Stimulated activated CD4-positive, alpha-beta T cell treated with anti-CD3 and anti-CD28 coated beads, Interleukin-12 subunit alpha, Interleukin-12 subunit beta, amount 100 ng/mL, for 48 hours (primary cell): Measurements from ENCODE around the gene SMARCA5.
"Not testable (repeated sequence)": the region's sequence is repeated elsewhere in the genome, so short reads cannot be mapped to it uniquely, and the experiment has no call there.

Experiments
- DNase-seq, 3 donors: peaks; one replicate each; pipeline ENCODE4 v3.0.0-alpha.2; 2020; ENCODE audit warnings: low read depth in 2 of 3, low spot score in 1 of 3

The SMARCA5 gene, protein sequence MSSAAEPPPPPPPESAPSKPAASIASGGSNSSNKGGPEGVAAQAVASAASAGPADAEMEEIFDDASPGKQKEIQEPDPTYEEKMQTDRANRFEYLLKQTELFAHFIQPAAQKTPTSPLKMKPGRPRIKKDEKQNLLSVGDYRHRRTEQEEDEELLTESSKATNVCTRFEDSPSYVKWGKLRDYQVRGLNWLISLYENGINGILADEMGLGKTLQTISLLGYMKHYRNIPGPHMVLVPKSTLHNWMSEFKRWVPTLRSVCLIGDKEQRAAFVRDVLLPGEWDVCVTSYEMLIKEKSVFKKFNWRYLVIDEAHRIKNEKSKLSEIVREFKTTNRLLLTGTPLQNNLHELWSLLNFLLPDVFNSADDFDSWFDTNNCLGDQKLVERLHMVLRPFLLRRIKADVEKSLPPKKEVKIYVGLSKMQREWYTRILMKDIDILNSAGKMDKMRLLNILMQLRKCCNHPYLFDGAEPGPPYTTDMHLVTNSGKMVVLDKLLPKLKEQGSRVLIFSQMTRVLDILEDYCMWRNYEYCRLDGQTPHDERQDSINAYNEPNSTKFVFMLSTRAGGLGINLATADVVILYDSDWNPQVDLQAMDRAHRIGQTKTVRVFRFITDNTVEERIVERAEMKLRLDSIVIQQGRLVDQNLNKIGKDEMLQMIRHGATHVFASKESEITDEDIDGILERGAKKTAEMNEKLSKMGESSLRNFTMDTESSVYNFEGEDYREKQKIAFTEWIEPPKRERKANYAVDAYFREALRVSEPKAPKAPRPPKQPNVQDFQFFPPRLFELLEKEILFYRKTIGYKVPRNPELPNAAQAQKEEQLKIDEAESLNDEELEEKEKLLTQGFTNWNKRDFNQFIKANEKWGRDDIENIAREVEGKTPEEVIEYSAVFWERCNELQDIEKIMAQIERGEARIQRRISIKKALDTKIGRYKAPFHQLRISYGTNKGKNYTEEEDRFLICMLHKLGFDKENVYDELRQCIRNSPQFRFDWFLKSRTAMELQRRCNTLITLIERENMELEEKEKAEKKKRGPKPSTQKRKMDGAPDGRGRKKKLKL

GRCh38 chr4:143513314-143514168, at the start of gene SMARCA5:
Gene SMARCA5, plus strand, starts transcription at chr4:143513702. Its CDS starts 223 bp downstream, at chr4:143513925.
- DNase-seq: peak; percentile 91 to 93 (median 93)

DNA sequence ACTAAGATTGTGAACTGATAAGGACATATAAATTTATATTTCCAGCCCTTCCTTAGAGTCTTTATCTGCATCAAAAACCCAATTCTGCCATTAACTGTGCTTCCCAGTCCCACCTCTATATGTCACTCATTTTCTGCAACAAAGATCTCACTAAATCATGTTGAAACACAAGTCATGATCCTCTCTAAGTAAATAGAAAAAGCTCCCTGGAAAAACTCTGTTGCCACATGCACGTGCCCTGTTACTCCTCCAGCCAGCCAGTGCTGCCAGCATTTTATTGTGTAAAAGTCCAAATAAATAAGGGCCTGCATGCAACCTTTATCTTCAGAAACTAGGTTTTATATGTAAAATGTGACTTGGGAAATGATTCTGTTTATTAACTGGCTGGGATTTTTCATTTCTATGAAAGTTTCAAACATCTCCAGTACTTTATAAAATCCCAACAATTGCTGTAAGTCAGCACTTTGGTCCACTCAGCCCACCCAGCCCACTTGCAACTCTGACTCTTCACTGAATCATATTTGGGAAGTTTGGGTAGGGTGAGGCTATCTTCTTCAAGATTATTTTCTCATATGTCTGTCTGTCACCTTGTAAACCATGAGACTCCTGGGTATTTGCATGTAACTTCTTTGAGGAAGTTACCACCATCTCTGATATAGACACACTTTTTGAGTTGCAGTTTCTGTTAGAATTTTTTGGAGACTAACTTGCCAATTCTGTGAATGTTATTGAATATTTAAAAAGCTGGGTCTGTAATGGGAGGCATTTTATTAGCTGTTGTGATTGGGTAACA, 40.0 kb upstream of the SMARCA5 start:
- DNase-seq: no peak

GRCh38 chr4:143477487-143477886, 36.0 kb upstream of the SMARCA5 start:
- no peak for DNase-seq

DNA sequence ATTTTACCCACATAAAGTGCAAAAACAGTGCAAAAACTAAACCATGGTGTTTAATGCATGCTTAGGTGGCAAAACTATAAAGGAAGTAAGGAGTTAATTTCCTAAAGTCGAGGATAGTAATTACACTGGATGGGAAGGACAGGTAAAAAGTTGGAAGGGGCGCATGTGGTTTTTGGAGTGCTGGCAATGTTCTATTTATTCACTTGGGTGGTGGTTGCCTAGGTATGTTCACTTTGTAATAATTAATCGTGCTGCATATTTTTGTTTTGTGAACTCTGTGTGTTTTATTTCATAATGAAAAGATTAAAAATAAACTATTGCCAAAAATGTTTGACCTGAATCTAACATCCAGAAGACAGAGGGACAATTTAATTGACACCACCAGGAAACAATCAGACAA, 32.1 kb upstream of the SMARCA5 start:
- no peak for DNase-seq

GRCh38 chr4:143482840-143483239, 30.7 kb upstream of the SMARCA5 start:
- DNase-seq: no peak

GRCh38 chr4:143486314-143486713, 27.2 kb upstream of the SMARCA5 start:
- no peak for DNase-seq

GRCh38 chr4:143488687-143489086, 24.8 kb upstream of the SMARCA5 start:
- DNase-seq: no peak

DNA sequence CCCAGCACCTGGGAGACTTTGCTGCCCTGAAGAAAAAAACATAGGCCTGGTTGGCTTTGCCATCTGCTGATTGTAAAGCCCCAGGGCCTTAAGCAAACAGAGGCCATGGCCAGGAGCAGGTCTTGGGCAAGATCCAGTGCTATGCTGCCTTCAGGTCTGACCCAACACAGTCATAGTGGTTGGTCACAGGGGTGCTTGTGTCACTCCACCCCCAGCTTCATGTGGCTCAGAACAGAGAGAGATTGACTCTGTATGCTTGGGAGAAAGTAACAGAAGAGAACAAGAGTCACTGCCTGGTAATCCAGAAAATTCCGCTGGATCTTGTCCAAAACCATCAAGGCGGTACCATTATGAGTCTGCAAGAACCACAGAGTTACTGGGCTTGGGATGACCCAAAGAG, 24.4 kb upstream of the SMARCA5 start:
- DNase-seq: no peak

GRCh38 chr4:143498021-143498420, 15.5 kb upstream of the SMARCA5 start:
- no peak for DNase-seq

DNA sequence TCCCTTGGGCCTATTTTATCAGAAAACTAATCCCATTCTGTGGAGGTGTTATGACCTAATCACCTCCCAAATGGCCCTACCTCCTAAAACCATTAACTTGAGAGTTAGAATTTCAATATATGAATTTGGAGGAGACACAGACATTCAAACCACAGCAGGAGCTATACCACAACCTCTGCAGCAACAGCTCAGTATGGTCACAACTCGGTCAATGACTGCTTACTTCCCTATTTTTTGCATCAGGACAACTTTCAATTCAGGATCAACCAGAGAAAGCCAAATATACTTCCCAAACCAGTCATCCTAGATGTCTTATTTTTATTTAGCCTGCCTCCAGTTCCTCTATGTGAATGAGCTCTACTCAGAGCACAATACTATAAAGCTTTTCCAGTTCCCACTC, 11.3 kb upstream of the SMARCA5 start:
- no peak for DNase-seq

GRCh38 chr4:143506031-143506430, 7.5 kb upstream of the SMARCA5 start:
- DNase-seq: no peak

DNA sequence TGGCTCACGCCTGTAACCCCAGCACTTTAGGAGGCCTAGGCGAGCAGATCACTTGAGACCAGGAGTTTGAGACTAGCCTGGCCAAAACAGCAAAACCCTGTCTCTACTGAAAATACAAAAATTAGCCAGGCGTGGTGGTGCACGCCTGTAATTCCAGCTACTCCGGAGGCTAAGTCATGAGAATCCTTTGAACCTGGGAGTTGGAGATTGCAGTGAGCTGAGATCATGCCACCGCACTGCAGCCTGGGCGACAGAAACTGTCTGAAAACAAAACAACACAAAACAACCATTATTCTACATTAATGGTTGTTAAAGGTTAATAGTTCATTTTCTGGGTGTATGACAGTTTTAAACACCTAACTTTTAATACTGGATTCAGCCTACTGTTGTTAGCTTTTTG, 1.6 kb upstream of the SMARCA5 start:
- DNase-seq: no peak

DNA sequence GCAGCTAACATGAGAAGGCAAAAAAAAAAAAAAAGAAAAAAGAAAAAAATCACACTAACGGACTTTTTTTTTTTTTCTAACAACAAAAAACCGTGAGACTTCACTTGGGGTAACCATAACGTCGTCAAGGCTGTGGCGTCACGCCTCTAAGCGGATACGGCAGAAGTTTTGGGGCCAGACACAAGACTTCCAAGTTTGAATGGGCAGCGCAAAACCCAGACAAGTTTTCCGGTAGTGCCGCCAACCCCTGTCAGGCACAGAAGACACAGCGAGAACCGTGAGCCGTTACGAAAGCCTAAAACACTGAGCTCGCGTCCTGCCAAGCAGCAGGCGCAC, 556 bp upstream of the SMARCA5 start:
- no peak for DNase-seq

- no peak for DNase-seq
Observed at GRCh38 chr4:143514169-143514495, 630 bp downstream of the SMARCA5 start.

DNA sequence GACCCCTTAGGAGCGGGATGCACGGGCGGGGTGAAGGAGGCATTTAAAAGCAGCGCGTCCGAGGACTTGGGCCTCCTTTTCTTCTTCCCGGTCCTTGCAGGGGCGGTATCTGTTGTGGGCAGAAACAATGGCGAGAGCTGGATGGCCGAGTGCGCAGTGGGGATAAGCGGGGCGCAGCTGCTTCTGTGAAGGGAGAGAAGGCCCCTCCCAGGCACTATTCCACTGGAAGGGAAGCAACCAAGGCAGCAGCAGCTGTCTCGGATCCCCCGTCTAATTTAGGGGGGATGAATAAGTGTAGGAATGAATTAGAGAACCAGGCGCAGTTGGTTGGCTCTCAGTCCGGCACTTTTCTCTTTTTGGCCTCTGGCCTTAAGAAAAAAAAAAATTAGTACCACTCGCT, 995 bp downstream of the SMARCA5 start:
- DNase-seq: peak in 1 of 3 donors; percentile 2

DNA sequence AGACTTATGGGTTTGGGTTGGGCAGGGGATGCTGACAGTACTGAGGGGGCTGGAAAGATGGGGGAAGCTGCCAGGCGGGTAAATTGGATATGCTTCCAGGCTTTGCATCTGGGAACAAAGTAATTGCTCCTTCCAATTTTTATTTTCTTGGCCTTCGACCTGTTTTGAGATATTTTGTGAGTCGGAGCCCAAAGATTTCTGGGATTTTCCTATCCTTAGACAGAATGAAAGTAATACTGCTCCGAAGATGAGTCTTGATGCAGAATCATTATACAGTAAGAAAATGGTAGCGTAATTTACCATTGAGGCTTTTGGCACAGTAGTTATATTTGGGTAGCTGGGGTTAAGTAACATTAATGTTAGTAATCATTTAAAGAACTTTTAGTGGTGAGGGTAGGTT, 1.4 kb downstream of the SMARCA5 start:
- no peak for DNase-seq

DNA sequence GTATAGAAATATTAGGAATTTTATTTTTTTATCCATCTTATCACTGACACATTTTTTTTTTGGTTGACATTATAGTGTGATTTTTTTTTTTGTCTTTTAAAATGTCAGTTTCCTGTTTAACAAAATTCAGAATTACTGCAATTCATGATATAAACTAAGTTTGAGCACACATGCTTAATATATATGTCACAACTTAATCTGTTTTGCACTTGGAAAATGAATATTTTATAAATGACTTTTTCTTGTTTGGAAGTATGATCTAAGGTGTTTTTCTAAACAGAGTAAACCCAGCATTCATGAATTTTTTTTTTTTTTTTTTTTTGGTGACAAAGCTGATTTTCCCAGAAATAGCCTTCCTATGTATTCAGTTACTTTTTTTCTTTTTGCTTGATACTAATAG, 2.4 kb downstream of the SMARCA5 start:
- no peak for DNase-seq

DNA sequence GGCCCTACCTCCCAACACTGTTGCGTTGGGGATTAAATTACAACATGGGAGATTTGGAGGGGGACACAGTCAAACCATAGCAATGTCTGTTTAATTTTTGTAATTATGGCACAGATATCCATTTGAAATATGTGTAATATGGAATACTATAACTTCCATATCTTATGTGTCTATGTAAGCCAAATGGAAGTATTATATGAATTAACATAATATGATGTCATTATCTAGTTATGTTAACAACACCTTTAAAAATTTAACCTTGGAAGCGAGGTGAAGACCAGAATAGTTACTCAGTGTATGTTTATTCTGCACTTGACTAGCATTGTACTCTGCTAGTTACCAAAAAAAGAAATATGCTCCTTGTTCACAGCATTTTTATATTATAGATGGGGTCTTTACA, 4.3 kb downstream of the SMARCA5 start:
- no peak for DNase-seq

DNA sequence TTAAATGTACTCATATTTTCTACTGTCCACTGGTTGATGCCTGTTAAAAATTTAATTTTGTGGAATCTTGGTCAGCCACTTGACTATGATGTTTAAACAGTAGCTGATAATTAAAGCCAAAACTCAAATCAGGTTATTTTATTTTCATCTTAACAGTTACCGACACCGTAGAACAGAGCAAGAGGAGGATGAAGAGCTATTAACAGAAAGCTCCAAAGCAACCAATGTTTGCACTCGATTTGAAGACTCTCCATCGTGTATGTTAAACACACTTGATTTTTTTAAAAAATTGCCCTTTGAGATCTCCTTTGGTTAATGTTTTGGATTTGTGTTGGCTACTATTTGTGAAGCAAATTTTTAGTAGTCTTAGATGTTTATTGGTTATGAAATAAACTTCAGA, 10.7 kb downstream of the SMARCA5 start:
- DNase-seq: no peak

GRCh38 chr4:143528046-143528445, 14.5 kb downstream of the SMARCA5 start:
- not testable (repeated sequence) for DNase-seq
